Measurements from ENCODE around the gene GTF2H3. TPM values are rescaled to one million over a fixed set of nuclear protein-coding genes. Genes with fewer than 3 reads are reported as not detected.

Gene GTF2H3
- total RNA-seq, 1 experiment from 2014 or later, result 44.9 TPM

GRCh38 chr12:123681605-123682004 lies 48.0 kb downstream of the GTF2H3 start:
- Histone ChIP-seq H3K27me3 (replicated peaks; ENCODE audit: insufficient read depth, low read depth, low read length, poor library complexity) (no peaks in the 10 kb centered on the region), H3K9me3 (ENCODE audit: low read depth, low read length, poor library complexity, severe bottlenecking) (no peaks in the 10 kb centered on the region), H3K4me1 (ENCODE audit: insufficient read depth, low read length, poor library complexity, severe bottlenecking) (no peaks in the 10 kb centered on the region), H3K4me3 (ENCODE audit: low read depth, low read length, poor library complexity, severe bottlenecking) (no peak overlapping the region), H3K27ac (ENCODE audit: low read depth, low read length, poor library complexity, severe bottlenecking) (no peak overlapping the region), H3K36me3 (ENCODE audit: insufficient read depth, low read length, poor library complexity, severe bottlenecking) (peaks cover 2% of the 10 kb centered on the region)
- CTCF ChIA-PET, result no interaction called here
- intact Hi-C loops (cut with micrococcal nuclease; ENCODE audit: unreplicated experiment), result no loop called here
- POLR2A ChIA-PET (ENCODE audit: low non-redundant PET), result no interaction called here
- no TSS peak for BruUV-seq (replicated peaks)
- no peak for DNase-seq (ENCODE audit: low spot score)
- no peak for TF ChIP-seq CTCF (conservative IDR thresholded peaks at IDR 0.05; ENCODE audit: low read depth, low read length)
- no peak for TF ChIP-seq EZH2 (IDR thresholded peaks at IDR 0.05; ENCODE audit: borderline replicate concordance, low read depth, low read length, poor library complexity, severe bottlenecking)

GRCh38 chr12:123683964-123684363 lies 50.3 kb downstream of the GTF2H3 start:
- Histone ChIP-seq H3K27me3 (replicated peaks; ENCODE audit: insufficient read depth, low read depth, low read length, poor library complexity) (no peaks in the 10 kb centered on the region), H3K4me3 (ENCODE audit: low read depth, low read length, poor library complexity, severe bottlenecking) (no peak overlapping the region), H3K36me3 (ENCODE audit: insufficient read depth, low read length, poor library complexity, severe bottlenecking) (peaks cover 2% of the 10 kb centered on the region), H3K4me1 (ENCODE audit: insufficient read depth, low read length, poor library complexity, severe bottlenecking) (no peaks in the 10 kb centered on the region), H3K9me3 (ENCODE audit: low read depth, low read length, poor library complexity, severe bottlenecking) (no peaks in the 10 kb centered on the region), H3K27ac (ENCODE audit: low read depth, low read length, poor library complexity, severe bottlenecking) (no peak overlapping the region)
- ChIA-PET POLR2A (ENCODE audit: low non-redundant PET) (no interaction called here), CTCF (no interaction called here)
- intact Hi-C loops (cut with micrococcal nuclease; ENCODE audit: unreplicated experiment), result no loop called here
- TF ChIP-seq CTCF (conservative IDR thresholded peaks at IDR 0.05; ENCODE audit: low read depth, low read length), result no peak
- TF ChIP-seq EZH2 (IDR thresholded peaks at IDR 0.05; ENCODE audit: borderline replicate concordance, low read depth, low read length, poor library complexity, severe bottlenecking), result no peak
- no TSS peak for BruUV-seq (replicated peaks)
- no peak for DNase-seq (ENCODE audit: low spot score)

- intact Hi-C loops (cut with micrococcal nuclease; ENCODE audit: unreplicated experiment), result no loop called here
- TF ChIP-seq CTCF (conservative IDR thresholded peaks at IDR 0.05; ENCODE audit: low read depth, low read length) (no peak), EZH2 (IDR thresholded peaks at IDR 0.05; ENCODE audit: borderline replicate concordance, low read depth, low read length, poor library complexity, severe bottlenecking) (no peak)
- no peaks in the 10 kb centered on the region for H3K36me3 ChIP-seq (ENCODE audit: insufficient read depth, low read length, poor library complexity, severe bottlenecking)
- H3K4me3 ChIP-seq (ENCODE audit: low read depth, low read length, poor library complexity, severe bottlenecking), result no peak overlapping the region
- ChIA-PET CTCF (no interaction called here), POLR2A (ENCODE audit: low non-redundant PET) (no interaction called here)
- no peaks in the 10 kb centered on the region for H3K4me1 ChIP-seq (ENCODE audit: insufficient read depth, low read length, poor library complexity, severe bottlenecking)
- DNase-seq (ENCODE audit: low spot score), result no peak
- H3K27me3 ChIP-seq (replicated peaks; ENCODE audit: insufficient read depth, low read depth, low read length, poor library complexity), result no peaks in the 10 kb centered on the region
- no peaks in the 10 kb centered on the region for H3K9me3 ChIP-seq (ENCODE audit: low read depth, low read length, poor library complexity, severe bottlenecking)
- BruUV-seq (replicated peaks), result no TSS peak
- H3K27ac ChIP-seq (ENCODE audit: low read depth, low read length, poor library complexity, severe bottlenecking), result no peak overlapping the region
Observed at GRCh38 chr12:123686636-123687190, 53.1 kb downstream of the GTF2H3 start.

All from A673 (cell line).